ENCODE data around the gene OR8B4. TPM values are rescaled to one million over a fixed set of nuclear protein-coding genes. Genes with fewer than 3 reads are reported as not detected.
"Not testable (repeated sequence)": the region's sequence is repeated elsewhere in the genome, so short reads cannot be mapped to it uniquely, and the experiment has no call there.

Gene OR8B4
- total RNA-seq, 2 experiments from 2014 or later = not detected

- no peak overlapping the region for H3K27ac Mint-ChIP-seq
- no peaks in the 10 kb centered on the region for H3K36me3 Mint-ChIP-seq
- ATAC-seq (ENCODE audit: low read depth) (no peak), DNase-seq (no peak)
- H3K9me3 Mint-ChIP-seq = no peaks in the 10 kb centered on the region
- H3K27me3 Mint-ChIP-seq = peaks cover 2% of the 10 kb centered on the region
- H3K4me1 Mint-ChIP-seq = no peaks in the 10 kb centered on the region
- no peak overlapping the region for H3K4me3 Mint-ChIP-seq
- POLR2A ChIA-PET = no interaction called here
Measured at GRCh38 chr11:124442442-124442841, 17.8 kb upstream of the OR8B4 start.

GRCh38 chr11:124441519-124441918 lies 16.8 kb upstream of the OR8B4 start:
- no peak overlapping the region for H3K27ac Mint-ChIP-seq
- DNase-seq = no peak
- POLR2A ChIA-PET = no interaction called here

GRCh38 chr11:124441081-124441480 lies 16.4 kb upstream of the OR8B4 start:
- no peaks in the 10 kb centered on the region for H3K9me3 Mint-ChIP-seq
- peaks cover 2% of the 10 kb centered on the region for H3K27me3 Mint-ChIP-seq
- H3K36me3 Mint-ChIP-seq = no peaks in the 10 kb centered on the region
- no peak overlapping the region for H3K4me3 Mint-ChIP-seq
- H3K27ac Mint-ChIP-seq = no peak overlapping the region
- no peak for DNase-seq
- POLR2A ChIA-PET = no interaction called here
- no peak for ATAC-seq (ENCODE audit: low read depth)
- H3K4me1 Mint-ChIP-seq = no peaks in the 10 kb centered on the region

More at GRCh38 chr11:124441519-124441918, 16.8 kb upstream of the OR8B4 start:
- peaks cover 2% of the 10 kb centered on the region for H3K27me3 Mint-ChIP-seq
- no peaks in the 10 kb centered on the region for H3K9me3 Mint-ChIP-seq
- no peaks in the 10 kb centered on the region for H3K4me1 Mint-ChIP-seq
- H3K4me3 Mint-ChIP-seq = no peak overlapping the region
- ATAC-seq (ENCODE audit: low read depth) = no peak
- no peaks in the 10 kb centered on the region for H3K36me3 Mint-ChIP-seq

- POLR2A ChIA-PET = no interaction called here
- Mint-ChIP-seq H3K27me3 (peaks cover 2% of the 10 kb centered on the region), H3K4me1 (no peaks in the 10 kb centered on the region), H3K4me3 (no peak overlapping the region), H3K36me3 (no peaks in the 10 kb centered on the region), H3K27ac (no peak overlapping the region), H3K9me3 (no peaks in the 10 kb centered on the region)
- ATAC-seq (ENCODE audit: low read depth) = no peak
- DNase-seq = no peak
Measured at GRCh38 chr11:124440608-124441007, 15.9 kb upstream of the OR8B4 start.

GRCh38 chr11:124434699-124435098 lies 10.0 kb upstream of the OR8B4 start:
- Mint-ChIP-seq H3K4me1 (no peaks in the 10 kb centered on the region), H3K27me3 (peaks cover 12% of the 10 kb centered on the region), H3K9me3 (no peaks in the 10 kb centered on the region), H3K27ac (no peak overlapping the region), H3K4me3 (no peak overlapping the region), H3K36me3 (no peaks in the 10 kb centered on the region)
- no peak for ATAC-seq (ENCODE audit: low read depth)
- no peak for DNase-seq
- POLR2A ChIA-PET = no interaction called here

- Mint-ChIP-seq H3K4me1 (no peaks in the 10 kb centered on the region), H3K4me3 (no peak overlapping the region), H3K36me3 (no peaks in the 10 kb centered on the region), H3K27ac (no peak overlapping the region), H3K9me3 (peaks cover 2% of the 10 kb centered on the region), H3K27me3 (peaks cover 12% of the 10 kb centered on the region)
- ATAC-seq (ENCODE audit: low read depth) (no peak), DNase-seq (no peak)
- POLR2A ChIA-PET = no interaction called here
Measured at GRCh38 chr11:124429599-124429998, 4.9 kb upstream of the OR8B4 start.

GRCh38 chr11:124421043-124421442 lies 3.6 kb downstream of the OR8B4 start:
- no peaks in the 10 kb centered on the region for H3K4me1 Mint-ChIP-seq
- H3K9me3 Mint-ChIP-seq = no peaks in the 10 kb centered on the region
- H3K36me3 Mint-ChIP-seq = no peaks in the 10 kb centered on the region
- no peak overlapping the region for H3K4me3 Mint-ChIP-seq
- DNase-seq (no peak), ATAC-seq (ENCODE audit: low read depth) (no peak)
- peaks cover 13% of the 10 kb centered on the region for H3K27me3 Mint-ChIP-seq
- no peak overlapping the region for H3K27ac Mint-ChIP-seq
- POLR2A ChIA-PET = no interaction called here

- Mint-ChIP-seq H3K27ac (no peak overlapping the region), H3K27me3 (peaks cover 9% of the 10 kb centered on the region), H3K36me3 (no peaks in the 10 kb centered on the region), H3K4me1 (no peaks in the 10 kb centered on the region), H3K9me3 (no peaks in the 10 kb centered on the region), H3K4me3 (no peak overlapping the region)
- no peak for ATAC-seq (ENCODE audit: low read depth)
- no peak for DNase-seq
- POLR2A ChIA-PET = no interaction called here
Measured at GRCh38 chr11:124415356-124415923, 9.2 kb downstream of the OR8B4 start.

- H3K4me1 Mint-ChIP-seq = no peaks in the 10 kb centered on the region
- DNase-seq = no peak
- no peak for ATAC-seq (ENCODE audit: low read depth)
Measured at GRCh38 chr11:124409906-124410305, 14.8 kb downstream of the OR8B4 start.

GRCh38 chr11:124405581-124405980 lies 19.1 kb downstream of the OR8B4 start:
- DNase-seq = no peak
- H3K4me3 Mint-ChIP-seq = no peak overlapping the region
- H3K27me3 Mint-ChIP-seq = peaks cover 13% of the 10 kb centered on the region
- H3K4me1 Mint-ChIP-seq = no peaks in the 10 kb centered on the region
- H3K36me3 Mint-ChIP-seq = no peaks in the 10 kb centered on the region
- POLR2A ChIA-PET = no interaction called here
- H3K27ac Mint-ChIP-seq = no peak overlapping the region
- ATAC-seq (ENCODE audit: low read depth) = no peak
- no peaks in the 10 kb centered on the region for H3K9me3 Mint-ChIP-seq

More at GRCh38 chr11:124409906-124410305, 14.8 kb downstream of the OR8B4 start:
- POLR2A ChIA-PET = no interaction called here
- Mint-ChIP-seq H3K4me3 (no peak overlapping the region), H3K36me3 (no peaks in the 10 kb centered on the region), H3K9me3 (no peaks in the 10 kb centered on the region), H3K27ac (no peak overlapping the region), H3K27me3 (peaks cover 13% of the 10 kb centered on the region)

- H3K9me3 Mint-ChIP-seq; ATAC-seq (ENCODE audit: low read depth); H3K4me1 Mint-ChIP-seq; DNase-seq; POLR2A ChIA-PET; H3K27ac Mint-ChIP-seq; H3K4me3 Mint-ChIP-seq; H3K36me3 Mint-ChIP-seq; H3K27me3 Mint-ChIP-seq: not testable (repeated sequence)
Measured at GRCh38 chr11:124403186-124403585, 21.5 kb downstream of the OR8B4 start.

GRCh38 chr11:124402326-124402922 lies 22.2 kb downstream of the OR8B4 start:
- DNase-seq (peak; percentile 30), ATAC-seq (ENCODE audit: low read depth) (peak; percentile 74)
- POLR2A ChIA-PET = no interaction called here
- no peaks in the 10 kb centered on the region for H3K9me3 Mint-ChIP-seq
- H3K4me1 Mint-ChIP-seq = no peaks in the 10 kb centered on the region
- H3K36me3 Mint-ChIP-seq = no peaks in the 10 kb centered on the region
- H3K27ac Mint-ChIP-seq = no peak overlapping the region
- H3K27me3 Mint-ChIP-seq = peaks cover 4% of the 10 kb centered on the region
- no peak overlapping the region for H3K4me3 Mint-ChIP-seq

GRCh38 chr11:124398924-124399323 lies 25.7 kb downstream of the OR8B4 start, which contains the start of gene OR8B3:
TSS of gene OR8B3 (minus strand) at chr11:124399024. CDS start at chr11:124397351, 1,673 bp downstream.
- Mint-ChIP-seq H3K4me1 (no peaks in the 10 kb centered on the region), H3K36me3 (no peaks in the 10 kb centered on the region), H3K9me3 (no peaks in the 10 kb centered on the region), H3K4me3 (no peak within 1 kb of the TSS), H3K27me3 (no peaks in the 10 kb centered on the region), H3K27ac (no peak within 1 kb of the TSS)
- DNase-seq (no peak), ATAC-seq (ENCODE audit: low read depth) (no peak)
- POLR2A ChIA-PET = no interaction called here

GRCh38 chr11:124396847-124397246 lies 27.8 kb downstream of the OR8B4 start:
- H3K4me1 Mint-ChIP-seq; POLR2A ChIA-PET; ATAC-seq (ENCODE audit: low read depth); H3K4me3 Mint-ChIP-seq; H3K27ac Mint-ChIP-seq; DNase-seq; H3K27me3 Mint-ChIP-seq; H3K9me3 Mint-ChIP-seq; H3K36me3 Mint-ChIP-seq: not testable (repeated sequence)
